Caco-2 (cell line): Measurements from ENCODE around the gene ITGA11. TPM values are rescaled to one million over a fixed set of nuclear protein-coding genes. Genes with fewer than 3 reads are reported as not detected.

Experiments used
- BruUV-seq: library from RNA; stranded (reverse); fragments of 400-500 nt; replicated peaks from 2 replicates; lab custom pipeline; 2021; lab: Mats Ljungman, UMichigan
- CTCF ChIA-PET: fragments of 300-600 bp; sonication (Branson Sonifier 250); formaldehyde crosslinking; loops from one replicate; lab custom pipeline; 2022; ENCODE audit warnings: antibody characterized with exemption; lab: Charles Lee
- POLR2A ChIA-PET: fragments of 300-600 bp; sonication (Branson Sonifier 250); formaldehyde crosslinking; loops from one replicate; lab custom pipeline; 2022; ENCODE audit warnings: antibody characterized with exemption; lab: Charles Lee
- DNase-seq, 2 experiments: peaks; one replicate each; pipeline versions ENCODE4 v3.0.0 to v3.0.0-alpha.2; 2020 to 2022
- H3K27me3 ChIP-seq: replicated peaks from 2 replicates; pipeline ENCODE4 v1.6.0; 2011; ENCODE audit warnings: low read length; ENCODE audit not compliant: control insufficient read depth, insufficient read depth
- H3K36me3 ChIP-seq: 2 replicates; pipeline ENCODE4 v1.5.1; 2011; ENCODE audit warnings: low read length; ENCODE audit not compliant: control insufficient read depth, insufficient read depth
- H3K4me1 ChIP-seq: fragments of 250-450 bp; sonication (Bioruptor Pico); 2 replicates; pipeline ENCODE4 v1.5.1; 2020; ENCODE audit warnings: mild to moderate bottlenecking
- H3K4me3 ChIP-seq: 2 replicates; pipeline ENCODE4 v1.5.1; 2011; ENCODE audit warnings: low read depth, mild to moderate bottlenecking, control low read depth, low read length
- H3K9me3 ChIP-seq: fragments of 250-450 bp; sonication (Bioruptor Pico); 2 replicates; pipeline ENCODE4 v1.5.1; 2020; ENCODE audit warnings: mild to moderate bottlenecking, moderate library complexity
- H3K27ac Mint-ChIP-seq: one replicate; pipeline ENCODE4 v1.8.0; 2022; ENCODE audit warnings: mixed read lengths; ENCODE audit not compliant: unreplicated experiment
- H3K27me3 Mint-ChIP-seq: one replicate; pipeline ENCODE4 v1.8.0; 2022; ENCODE audit warnings: mixed read lengths; ENCODE audit not compliant: insufficient read depth, unreplicated experiment
- H3K36me3 Mint-ChIP-seq: one replicate; pipeline ENCODE4 v1.8.0; 2022; ENCODE audit warnings: mild to moderate bottlenecking, mixed read lengths; ENCODE audit not compliant: insufficient read depth, unreplicated experiment
- H3K4me1 Mint-ChIP-seq: one replicate; pipeline ENCODE4 v1.8.0; 2022; ENCODE audit warnings: low read depth, mixed read lengths; ENCODE audit not compliant: unreplicated experiment
- H3K4me3 Mint-ChIP-seq: one replicate; pipeline ENCODE4 v1.8.0; 2022; ENCODE audit warnings: mild to moderate bottlenecking, moderate library complexity, mixed read lengths; ENCODE audit not compliant: unreplicated experiment
- H3K9me3 Mint-ChIP-seq: one replicate; pipeline ENCODE4 v1.8.0; 2022; ENCODE audit warnings: mixed read lengths; ENCODE audit not compliant: unreplicated experiment
- intact Hi-C: fragments of 100-400 bp; cut with micrococcal nuclease; formaldehyde crosslinking; loops from one replicate; pipeline ENCODE4 v1.10.0; 2022; ENCODE audit not compliant: unreplicated experiment
- total RNA-seq: library from RNA; stranded (reverse); gene quantifications from 2 replicates; pipeline ENCODE4 v1.2.3, GENCODE V29; 2022
- TF ChIP-seq, protein P1 (sequence below), 2 experiments: fragments of 200-600 bp in 1 of 2; IDR thresholded peaks; 1 replicate in 1 of 2; 2 replicates in 1 of 2; pipeline versions ENCODE4 v1.5.1 to v1.8.0; 2011 to 2022; ENCODE audit warnings: antibody characterized with exemption in 1 of 2, control low read depth in 1 of 2, inconsistent platforms in 1 of 2, low read depth in 1 of 2, low read length in 1 of 2, mild to moderate bottlenecking in 1 of 2, moderate library complexity in 1 of 2; ENCODE audit not compliant: insufficient read depth in 1 of 2, severe bottlenecking in 1 of 2, unreplicated experiment in 1 of 2

Gene ITGA11
- total RNA-seq, 1 experiment from 2014 or later: 0.18 TPM

DNA sequence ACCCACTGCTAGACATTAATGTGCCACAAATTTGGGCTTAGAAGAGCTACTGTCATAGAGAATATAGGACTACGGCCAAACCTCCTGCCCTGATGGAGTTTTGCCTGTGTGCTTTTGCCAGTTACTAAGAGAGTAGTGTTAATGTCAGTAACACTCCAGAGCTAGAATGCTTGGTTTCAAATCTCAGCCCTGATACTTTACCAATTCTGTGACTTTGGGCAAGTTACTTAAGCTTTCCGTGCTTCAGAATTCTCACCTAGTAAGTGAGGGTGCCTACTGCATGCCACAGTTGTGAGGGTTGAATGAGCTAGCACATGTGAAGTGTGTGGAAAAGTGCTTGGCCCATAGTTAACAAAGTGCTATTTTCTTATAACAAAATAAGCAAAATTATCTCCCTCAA lies 10.9 kb upstream of the ITGA11 start:
- Histone ChIP-seq H3K9me3 (no peaks in the 10 kb centered on the region), H3K4me3 (no peak overlapping the region), H3K27me3 (no peaks in the 10 kb centered on the region), H3K36me3 (no peaks in the 10 kb centered on the region), H3K4me1 (no peaks in the 10 kb centered on the region)
- H3K9me3 Mint-ChIP-seq: no peaks in the 10 kb centered on the region
- H3K4me3 Mint-ChIP-seq: no peak overlapping the region
- BruUV-seq: no TSS peak
- no peak for DNase-seq
- ChIA-PET POLR2A (no interaction called here), CTCF (no interaction called here)
- H3K36me3 Mint-ChIP-seq: no peaks in the 10 kb centered on the region
- no peak overlapping the region for H3K27ac Mint-ChIP-seq
- no peaks in the 10 kb centered on the region for H3K4me1 Mint-ChIP-seq
- peaks cover 14% of the 10 kb centered on the region for H3K27me3 Mint-ChIP-seq
- intact Hi-C loops: no loop called here
- TF ChIP-seq, protein P1, sequence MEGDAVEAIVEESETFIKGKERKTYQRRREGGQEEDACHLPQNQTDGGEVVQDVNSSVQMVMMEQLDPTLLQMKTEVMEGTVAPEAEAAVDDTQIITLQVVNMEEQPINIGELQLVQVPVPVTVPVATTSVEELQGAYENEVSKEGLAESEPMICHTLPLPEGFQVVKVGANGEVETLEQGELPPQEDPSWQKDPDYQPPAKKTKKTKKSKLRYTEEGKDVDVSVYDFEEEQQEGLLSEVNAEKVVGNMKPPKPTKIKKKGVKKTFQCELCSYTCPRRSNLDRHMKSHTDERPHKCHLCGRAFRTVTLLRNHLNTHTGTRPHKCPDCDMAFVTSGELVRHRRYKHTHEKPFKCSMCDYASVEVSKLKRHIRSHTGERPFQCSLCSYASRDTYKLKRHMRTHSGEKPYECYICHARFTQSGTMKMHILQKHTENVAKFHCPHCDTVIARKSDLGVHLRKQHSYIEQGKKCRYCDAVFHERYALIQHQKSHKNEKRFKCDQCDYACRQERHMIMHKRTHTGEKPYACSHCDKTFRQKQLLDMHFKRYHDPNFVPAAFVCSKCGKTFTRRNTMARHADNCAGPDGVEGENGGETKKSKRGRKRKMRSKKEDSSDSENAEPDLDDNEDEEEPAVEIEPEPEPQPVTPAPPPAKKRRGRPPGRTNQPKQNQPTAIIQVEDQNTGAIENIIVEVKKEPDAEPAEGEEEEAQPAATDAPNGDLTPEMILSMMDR (IDR thresholded peaks at IDR 0.05; ENCODE audit: insufficient read depth in 1 of 2, low read depth in 1 of 2, low read length in 1 of 2, severe bottlenecking in 1 of 2, unreplicated experiment in 1 of 2): no peak

DNA sequence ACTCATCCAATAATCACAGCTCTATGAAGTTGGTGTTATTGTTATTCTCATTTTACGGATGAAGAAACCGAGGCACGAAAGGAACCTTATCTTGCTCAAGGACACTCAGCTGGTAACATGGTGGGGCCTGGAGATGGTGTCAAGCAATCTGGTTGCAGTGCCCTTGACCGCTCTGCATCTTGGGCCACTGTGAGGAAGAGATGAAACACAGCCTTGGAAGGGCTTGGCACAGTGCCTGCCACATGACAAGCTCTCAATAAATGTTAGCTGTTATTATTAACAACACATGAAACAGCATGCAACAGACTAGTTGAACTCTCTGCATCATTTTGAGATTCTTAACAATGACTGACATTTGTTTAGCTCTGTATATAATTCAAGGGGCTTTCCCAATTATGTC lies 10.1 kb upstream of the ITGA11 start:
- TF ChIP-seq, protein P1 (IDR thresholded peaks at IDR 0.05; ENCODE audit: insufficient read depth in 1 of 2, low read depth in 1 of 2, low read length in 1 of 2, severe bottlenecking in 1 of 2, unreplicated experiment in 1 of 2): no peak
- Histone ChIP-seq H3K4me3 (no peak overlapping the region), H3K36me3 (no peaks in the 10 kb centered on the region), H3K4me1 (no peaks in the 10 kb centered on the region), H3K27me3 (no peaks in the 10 kb centered on the region), H3K9me3 (no peaks in the 10 kb centered on the region)
- H3K36me3 Mint-ChIP-seq: no peaks in the 10 kb centered on the region
- no TSS peak for BruUV-seq
- H3K9me3 Mint-ChIP-seq: no peaks in the 10 kb centered on the region
- peaks cover 15% of the 10 kb centered on the region for H3K27me3 Mint-ChIP-seq
- DNase-seq: no peak
- intact Hi-C loops: no loop called here
- no peaks in the 10 kb centered on the region for H3K4me1 Mint-ChIP-seq
- POLR2A ChIA-PET: no interaction called here
- CTCF ChIA-PET: interaction anchor here (0.7 kb wide), 1 partner anchor 9 kb away, joined by 3 read pairs; no protein-coding TSS in a partner anchor
- no peak overlapping the region for H3K4me3 Mint-ChIP-seq
- no peak overlapping the region for H3K27ac Mint-ChIP-seq

DNA sequence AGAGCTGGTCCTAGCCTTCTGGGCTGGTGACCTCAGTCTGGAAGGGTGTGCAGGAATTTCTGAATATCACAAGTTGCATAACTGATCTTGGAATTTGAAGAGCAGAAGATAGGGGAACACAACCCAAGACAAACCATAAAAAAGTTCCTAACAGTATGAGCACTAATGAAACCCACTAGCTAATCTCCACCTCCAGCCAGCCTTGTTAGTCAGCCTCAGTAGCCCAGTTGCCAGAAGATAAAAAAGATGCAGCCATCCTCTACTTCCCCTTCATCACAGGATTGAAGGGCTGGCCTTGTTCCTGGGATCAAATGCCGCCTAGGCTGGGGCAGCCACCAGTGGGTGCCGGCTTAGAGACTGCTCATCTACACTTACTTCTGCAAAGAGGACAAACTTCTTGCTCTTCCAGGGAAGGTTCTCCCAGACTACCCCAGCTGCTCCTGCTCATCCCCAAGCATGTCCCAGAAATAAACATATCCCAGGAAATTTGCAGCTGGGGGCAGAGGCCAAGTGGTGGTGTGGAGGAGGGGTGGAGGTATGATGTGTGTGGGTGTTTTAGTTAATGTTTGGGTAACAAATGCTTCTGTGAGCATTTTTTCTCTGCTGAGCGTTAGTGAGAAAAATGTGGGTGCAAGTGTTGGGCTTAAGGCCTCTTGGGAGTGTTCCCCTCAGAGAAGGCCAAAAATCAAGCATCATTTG lies 9.2 kb upstream of the ITGA11 start:
- no peaks in the 10 kb centered on the region for H3K4me1 Mint-ChIP-seq
- H3K4me1 ChIP-seq: no peaks in the 10 kb centered on the region
- intact Hi-C loops: no loop called here
- CTCF ChIA-PET: interaction anchor here (0.7 kb wide), 1 partner anchor 9 kb away, joined by 3 read pairs; no protein-coding TSS in a partner anchor
- TF ChIP-seq, protein P1 (IDR thresholded peaks at IDR 0.05; ENCODE audit: insufficient read depth in 1 of 2, low read depth in 1 of 2, low read length in 1 of 2, severe bottlenecking in 1 of 2, unreplicated experiment in 1 of 2): no peak
- no peak for DNase-seq
- no peaks in the 10 kb centered on the region for H3K9me3 Mint-ChIP-seq
- H3K4me3 ChIP-seq: no peak overlapping the region
- no peak overlapping the region for H3K27ac Mint-ChIP-seq
- no peaks in the 10 kb centered on the region for H3K36me3 ChIP-seq
- no peaks in the 10 kb centered on the region for H3K9me3 ChIP-seq
- POLR2A ChIA-PET: no interaction called here
- no peak overlapping the region for H3K4me3 Mint-ChIP-seq
- no peaks in the 10 kb centered on the region for H3K27me3 ChIP-seq
- no TSS peak for BruUV-seq
- no peaks in the 10 kb centered on the region for H3K36me3 Mint-ChIP-seq
- H3K27me3 Mint-ChIP-seq: peaks cover 20% of the 10 kb centered on the region
